ENCODE data around the gene HTR6.
A peak's percentile ranks its signal among the peaks of the same experiment; 100 is the strongest.

The HTR6 gene

DNA sequence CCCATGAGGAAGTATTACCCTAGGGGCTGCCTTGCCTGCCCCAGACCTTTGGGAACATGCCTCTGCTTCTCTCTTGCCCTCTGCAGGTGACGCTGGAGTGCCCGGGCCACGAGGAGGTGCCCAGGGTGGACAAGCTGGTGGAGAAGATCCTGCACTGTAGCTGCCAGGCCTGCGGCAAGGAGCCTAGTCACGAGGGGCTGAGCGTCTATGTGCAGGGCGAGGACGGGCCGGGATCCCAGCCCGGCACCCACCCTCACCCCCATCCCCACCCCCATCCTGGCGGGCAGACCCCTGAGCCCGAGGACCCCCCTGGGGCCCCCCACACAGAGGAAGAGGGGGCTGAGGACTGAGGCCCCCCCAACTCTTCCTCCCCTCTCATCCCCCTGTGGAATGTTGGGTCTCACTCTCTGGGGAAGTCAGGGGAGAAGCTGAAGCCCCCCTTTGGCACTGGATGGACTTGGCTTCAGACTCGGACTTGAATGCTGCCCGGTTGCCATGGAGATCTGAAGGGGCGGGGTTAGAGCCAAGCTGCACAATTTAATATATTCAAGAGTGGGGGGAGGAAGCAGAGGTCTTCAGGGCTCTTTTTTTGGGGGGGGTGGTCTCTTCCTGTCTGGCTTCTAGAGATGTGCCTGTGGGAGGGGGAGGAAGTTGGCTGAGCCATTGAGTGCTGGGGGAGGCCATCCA is 7.8 kb upstream of the HTR6 start:
- DNase-seq (ENCODE audit: low spot score), result no peak

DNA sequence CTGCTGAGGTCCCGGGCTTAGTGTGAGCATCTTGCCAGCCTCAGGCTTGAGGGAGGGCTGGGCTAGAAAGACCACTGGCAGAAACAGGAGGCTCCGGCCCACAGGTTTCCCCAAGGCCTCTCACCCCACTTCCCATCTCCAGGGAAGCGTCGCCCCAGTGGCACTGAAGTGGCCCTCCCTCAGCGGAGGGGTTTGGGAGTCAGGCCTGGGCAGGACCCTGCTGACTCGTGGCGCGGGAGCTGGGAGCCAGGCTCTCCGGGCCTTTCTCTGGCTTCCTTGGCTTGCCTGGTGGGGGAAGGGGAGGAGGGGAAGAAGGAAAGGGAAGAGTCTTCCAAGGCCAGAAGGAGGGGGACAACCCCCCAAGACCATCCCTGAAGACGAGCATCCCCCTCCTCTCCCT is 7.2 kb upstream of the HTR6 start:
- no peak for DNase-seq (ENCODE audit: low spot score)

- no peak for DNase-seq (ENCODE audit: low spot score)
Measured at GRCh38 chr1:19658186-19658585, 6.5 kb upstream of the HTR6 start.

- peak; percentile 25 for DNase-seq (ENCODE audit: low spot score)
Measured at GRCh38 chr1:19661721-19662228, 2.9 kb upstream of the HTR6 start.

DNA sequence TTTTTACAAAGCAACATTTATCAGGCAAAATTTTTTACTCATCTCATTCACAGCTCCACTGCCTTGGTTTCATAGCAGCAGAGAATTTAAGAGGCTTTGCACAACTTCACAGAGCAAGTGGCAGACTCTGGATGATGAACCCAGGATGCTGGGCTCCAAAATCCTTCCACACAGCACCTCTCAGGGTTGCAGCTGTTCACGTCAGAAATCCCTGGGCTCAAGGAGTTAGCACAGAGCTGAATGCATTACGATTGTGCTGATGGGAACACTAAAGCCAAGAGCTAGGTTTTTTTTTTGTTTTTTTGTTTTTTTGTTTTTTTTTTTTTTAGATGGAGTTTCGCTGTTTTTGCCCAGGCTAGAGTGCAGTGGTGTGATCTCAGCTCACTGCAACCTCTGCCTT is 2.4 kb upstream of the HTR6 start:
- no peak for DNase-seq (ENCODE audit: low spot score)

DNA sequence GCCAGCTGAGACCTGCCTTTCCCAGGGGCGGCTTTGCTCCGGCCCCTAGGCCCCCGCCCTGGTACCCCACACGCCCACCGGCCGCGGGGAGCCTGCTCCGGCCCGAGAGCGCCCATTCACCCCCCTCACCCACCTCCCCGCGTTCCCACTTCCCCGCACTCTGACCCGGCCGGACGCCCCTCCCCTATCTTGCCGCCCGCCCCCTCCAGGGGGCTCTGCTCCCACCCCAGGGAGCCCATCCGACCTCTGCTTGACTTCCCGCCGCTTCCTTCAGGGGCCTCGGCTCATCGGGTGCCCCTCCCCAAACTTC is 466 bp downstream of the HTR6 start:
- no peak for DNase-seq (ENCODE audit: low spot score)

GRCh38 chr1:19665496-19666465 is 1.1 kb downstream of the HTR6 start:
- no peak for DNase-seq (ENCODE audit: low spot score)

DNA sequence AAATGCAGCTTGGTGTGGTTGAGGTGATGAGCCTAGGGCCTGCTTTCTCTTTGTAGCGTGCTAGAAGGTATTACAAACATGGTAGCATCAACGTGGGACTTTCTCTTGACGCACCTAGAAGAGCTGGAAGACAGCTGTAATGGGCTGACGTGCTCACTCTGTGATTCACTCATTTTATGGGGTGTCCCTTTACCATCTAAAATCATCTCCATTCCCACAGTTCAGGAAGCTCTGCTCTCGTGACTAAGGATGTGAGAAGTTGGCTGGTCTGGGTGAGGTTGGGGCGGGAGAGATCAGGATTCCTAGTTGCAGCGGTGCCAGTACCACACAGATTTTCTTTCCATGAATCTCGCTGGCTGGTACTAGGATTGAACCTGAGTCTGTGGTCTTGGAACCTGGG is 4.2 kb downstream of the HTR6 start:
- DNase-seq (ENCODE audit: low spot score), result no peak

- no peak for DNase-seq (ENCODE audit: low spot score)
Measured at GRCh38 chr1:19670787-19671186, 6.1 kb downstream of the HTR6 start.

DNA sequence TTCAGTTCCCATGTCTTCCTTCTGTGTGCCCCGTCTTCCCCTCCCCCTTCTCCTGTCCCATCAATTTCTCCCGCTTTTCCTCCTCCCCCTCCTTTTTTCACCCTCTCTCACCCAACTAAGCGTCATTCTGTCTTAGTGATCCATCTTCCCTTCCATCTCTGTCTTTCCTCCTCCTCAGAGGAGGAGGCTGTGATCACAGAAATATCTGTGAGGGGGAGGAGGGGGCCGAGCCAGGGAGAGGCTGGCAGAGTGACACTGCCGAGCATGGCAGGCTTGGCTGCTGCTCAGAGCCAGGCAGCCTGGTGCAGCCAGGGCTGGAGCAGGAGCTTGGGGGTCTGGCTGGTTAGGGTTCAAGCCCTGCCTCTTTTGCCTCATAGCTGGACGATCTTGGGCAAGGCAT is 7.6 kb downstream of the HTR6 start:
- peak; percentile 56 for DNase-seq (ENCODE audit: low spot score)

- DNase-seq (ENCODE audit: low spot score), result peak; percentile 28
Measured at GRCh38 chr1:19675797-19676196, 11.1 kb downstream of the HTR6 start.

DNA sequence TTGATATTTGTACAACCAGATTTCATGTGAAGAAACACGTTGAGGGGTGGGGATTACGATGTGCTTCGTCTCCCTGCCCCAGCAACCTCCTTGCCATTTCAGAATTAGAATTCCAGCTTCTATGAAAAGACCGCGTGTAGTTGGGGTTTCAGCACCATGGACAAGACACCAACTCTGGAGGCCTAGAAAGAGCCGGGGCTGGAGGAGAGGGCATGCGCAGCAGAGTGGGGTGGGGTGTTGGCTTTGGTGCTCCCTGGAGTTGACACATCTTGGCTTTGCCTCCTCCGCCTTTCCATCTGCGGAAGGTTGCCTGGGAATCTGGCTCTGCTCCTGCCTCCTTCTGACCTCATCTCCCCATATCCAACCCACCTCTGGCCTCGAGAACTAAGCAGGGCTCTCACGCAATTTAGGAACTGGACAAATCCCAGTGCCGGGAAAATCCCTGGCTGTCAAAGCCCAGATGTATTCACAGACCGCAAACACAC is 11.8 kb downstream of the HTR6 start:
- no peak for DNase-seq (ENCODE audit: low spot score)

- no peak for DNase-seq (ENCODE audit: low spot score)
Measured at GRCh38 chr1:19678493-19678892, 13.8 kb downstream of the HTR6 start.

- no peak for DNase-seq (ENCODE audit: low spot score)
Measured at GRCh38 chr1:19678931-19679453, 14.3 kb downstream of the HTR6 start.

DNA sequence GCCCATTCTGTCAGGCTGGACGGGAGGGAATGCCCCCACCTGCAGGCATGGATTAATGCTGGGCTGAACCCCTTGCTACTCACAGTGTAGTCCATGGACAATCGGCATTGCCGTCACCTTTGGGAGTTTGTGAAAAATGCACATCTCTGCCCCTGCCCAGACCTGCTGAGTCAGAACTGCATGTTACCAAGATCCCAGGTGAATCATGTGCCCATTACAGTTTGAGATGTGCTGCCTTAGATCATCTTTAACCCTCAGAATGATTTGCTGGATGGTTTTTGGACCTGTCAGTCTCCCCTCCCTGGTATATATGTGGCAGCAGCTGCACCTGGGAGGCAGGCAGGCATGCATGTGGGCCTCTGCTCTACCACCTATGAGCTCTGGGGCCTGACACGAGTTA is 15.0 kb downstream of the HTR6 start:
- DNase-seq (ENCODE audit: low spot score), result no peak

DNA sequence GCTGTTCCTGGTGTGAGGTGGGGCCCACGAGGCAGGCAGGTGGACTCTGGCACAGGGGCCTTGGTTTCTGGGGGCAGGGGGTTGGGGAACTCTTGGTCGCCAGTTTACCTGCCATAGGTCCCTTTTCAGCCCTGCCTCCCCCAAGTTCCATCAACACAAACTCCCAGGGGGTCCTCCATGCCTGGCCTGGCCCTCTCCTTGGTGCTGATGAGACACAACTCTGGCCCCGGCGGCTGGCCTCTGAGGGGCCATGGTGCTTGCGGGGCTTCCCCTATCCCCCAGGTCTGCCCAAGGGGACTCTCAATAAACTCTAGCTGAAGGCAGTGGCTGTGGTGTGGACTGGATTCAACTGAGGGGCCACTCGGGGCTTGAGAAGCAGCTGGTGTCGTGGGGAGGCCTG is 16.0 kb downstream of the HTR6 start:
- DNase-seq (ENCODE audit: low spot score), result no peak

DNA sequence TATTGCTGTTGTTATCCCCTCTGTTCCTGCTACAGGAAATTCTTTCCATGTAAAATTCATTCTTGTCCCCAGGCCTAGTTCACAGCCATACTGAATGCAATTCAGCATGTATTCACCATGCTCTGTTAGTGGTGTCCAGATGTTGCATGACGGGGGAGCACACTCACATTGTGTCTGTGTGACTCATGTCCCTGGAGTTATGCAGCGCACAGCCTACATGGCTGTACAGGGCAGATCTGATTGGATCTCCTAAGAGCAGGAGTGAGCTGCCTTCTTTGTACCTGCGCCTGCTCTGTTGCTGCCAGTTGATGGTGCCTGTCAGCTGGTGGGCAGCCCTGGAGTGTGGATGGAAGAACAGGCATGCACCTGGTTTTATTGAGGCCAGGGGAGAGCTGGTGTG is 17.6 kb downstream of the HTR6 start:
- peak; percentile 24 for DNase-seq (ENCODE audit: low spot score)

DNA sequence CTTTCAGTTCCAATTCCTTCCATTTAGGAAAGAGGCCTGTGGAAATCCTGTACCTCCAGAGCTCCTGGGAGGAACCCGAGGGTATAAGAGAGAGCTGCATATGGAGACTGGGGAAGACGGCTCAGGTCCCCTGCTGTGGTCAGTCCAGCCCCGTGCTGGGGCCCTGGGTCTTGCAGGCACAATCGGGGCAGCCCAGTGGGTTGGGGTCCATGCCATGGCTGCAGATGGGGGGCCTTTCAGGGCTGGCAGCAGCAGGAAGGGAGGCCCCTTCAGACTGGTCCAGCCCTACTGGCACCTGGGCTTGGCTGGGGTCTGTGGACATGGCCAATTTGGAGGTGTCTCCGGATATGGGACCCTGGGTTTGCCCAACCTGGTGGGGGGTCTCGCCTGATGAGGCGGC is 18.2 kb downstream of the HTR6 start:
- DNase-seq (ENCODE audit: low spot score), result no peak

DNA sequence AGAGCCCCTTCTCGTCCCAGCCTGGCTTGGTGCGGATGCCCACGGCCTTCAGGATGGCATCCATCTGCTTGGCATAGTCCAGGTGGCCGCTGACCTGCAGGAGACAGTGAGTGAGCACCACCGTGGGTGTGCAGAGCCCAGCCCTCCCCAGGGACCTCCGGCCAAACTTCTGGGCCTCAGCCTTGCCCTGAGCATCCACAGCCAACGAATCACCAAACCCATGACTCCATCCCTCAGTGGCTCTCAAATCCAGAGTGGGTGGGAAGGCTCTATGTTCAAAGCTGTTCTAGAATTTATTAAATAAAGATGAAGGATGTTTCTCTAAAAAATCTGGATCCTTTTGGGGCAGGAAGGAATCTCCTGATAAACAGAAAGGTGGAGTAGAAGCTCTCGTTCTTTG is 18.7 kb downstream of the HTR6 start:
- DNase-seq (ENCODE audit: low spot score), result no peak

- no peak for DNase-seq (ENCODE audit: low spot score)
Measured at GRCh38 chr1:19684677-19685076, 20.0 kb downstream of the HTR6 start.

- no peak for DNase-seq (ENCODE audit: low spot score)
Measured at GRCh38 chr1:19685994-19686393, 21.3 kb downstream of the HTR6 start.

DNA sequence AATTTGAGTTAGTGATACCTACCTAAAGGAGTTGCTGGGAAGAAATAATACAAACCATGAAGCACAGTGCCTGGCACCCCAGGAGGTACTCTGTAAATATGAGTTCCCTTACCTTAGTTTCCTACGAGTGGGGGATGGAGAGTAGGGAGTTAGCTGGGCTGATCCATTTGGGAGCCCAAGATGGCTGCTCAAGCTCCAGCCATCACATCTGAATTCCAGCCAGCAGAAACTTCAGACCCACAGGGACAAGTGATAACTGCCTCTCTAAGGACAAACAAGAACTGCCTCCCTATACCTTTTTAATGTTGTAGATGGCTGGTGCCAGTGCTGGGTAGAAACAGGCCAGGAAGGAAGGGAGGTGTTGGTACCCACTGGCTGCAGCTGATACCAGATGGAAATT is 22.7 kb downstream of the HTR6 start:
- DNase-seq (ENCODE audit: low spot score), result no peak

Measured in Ammon's horn (tissue), 1 donor.